SK-N-SH treated with all-trans-retinoic acid at 6 μM for 48 hours (cell line): Measurements from ENCODE around the gene VAC14.

ENCODE experiments used
- ATAC-seq: fragments of 200-7000 bp; cut with Tn5 transposase; 3 replicates; pipeline ENCODE4 v1.9.1; 2020; ENCODE audit warnings: mild to moderate bottlenecking, moderate library complexity
- ARNTL ChIP-seq: fragments of 450-650 bp; formaldehyde crosslinking; IDR thresholded peaks from 2 replicates; pipeline ENCODE4 v1.5.0; 2020; ENCODE audit warnings: low read depth, mild to moderate bottlenecking, moderate library complexity, borderline replicate concordance
- BACH2 ChIP-seq: fragments of 250-450 bp; sonication (Bioruptor Pico); IDR thresholded peaks from 2 replicates; pipeline ENCODE4 v1.9.0; 2021; ENCODE audit warnings: mild to moderate bottlenecking, borderline replicate concordance
- ESRRG ChIP-seq: fragments of 250-450 bp; sonication (Bioruptor Pico); IDR thresholded peaks from 2 replicates; pipeline ENCODE4 v1.6.1; 2021; ENCODE audit warnings: mild to moderate bottlenecking
- GLIS3 ChIP-seq: fragments of 250-450 bp; sonication (Bioruptor Pico); IDR thresholded peaks from 2 replicates; pipeline ENCODE4 v1.5.0; 2020; ENCODE audit warnings: mild to moderate bottlenecking, moderate library complexity
- OSR1 ChIP-seq: fragments of 250-450 bp; sonication (Bioruptor Pico); IDR thresholded peaks from 2 replicates; pipeline ENCODE4 v1.8.0; 2022; ENCODE audit warnings: moderate library complexity, mild to moderate bottlenecking, inconsistent platforms
- PPARA ChIP-seq: fragments of 250-450 bp; sonication (Bioruptor Pico); IDR thresholded peaks from 2 replicates; pipeline ENCODE4 v1.5.0; 2020; ENCODE audit warnings: mild to moderate bottlenecking, borderline replicate concordance
- RARB ChIP-seq: fragments of 250-450 bp; sonication (Bioruptor Pico); IDR thresholded peaks from 2 replicates; pipeline ENCODE4 v1.8.0; 2021; ENCODE audit warnings: mild to moderate bottlenecking, moderate library complexity
- TOX ChIP-seq: fragments of 250-450 bp; sonication (Bioruptor Pico); IDR thresholded peaks from 2 replicates; pipeline ENCODE4 v1.8.0; 2021; ENCODE audit warnings: mild to moderate bottlenecking, moderate library complexity, borderline replicate concordance
- ZC3H10 ChIP-seq: fragments of 250-450 bp; sonication (Bioruptor Pico); IDR thresholded peaks from 2 replicates; pipeline ENCODE4 v1.5.1; 2021; ENCODE audit warnings: mild to moderate bottlenecking, moderate library complexity
- ZFP30 ChIP-seq: fragments of 450-650 bp; formaldehyde crosslinking; IDR thresholded peaks from 2 replicates; pipeline ENCODE4 v1.5.0; 2022; ENCODE audit warnings: mild to moderate bottlenecking, moderate library complexity
- ZNF565 ChIP-seq: fragments of 450-650 bp; formaldehyde crosslinking; conservative IDR thresholded peaks from 2 replicates; pipeline ENCODE4 v1.5.0; 2020; ENCODE audit warnings: low read depth, mild to moderate bottlenecking, moderate library complexity
- ZNF8 ChIP-seq: fragments of 450-650 bp; formaldehyde crosslinking; IDR thresholded peaks from 2 replicates; pipeline ENCODE4 v1.5.0; 2020; ENCODE audit warnings: mild to moderate bottlenecking, moderate library complexity
- TF ChIP-seq, protein P1 (sequence below): fragments of 250-450 bp; sonication (Bioruptor Pico); IDR thresholded peaks from 2 replicates; pipeline ENCODE4 v1.8.0; 2020; ENCODE audit warnings: mild to moderate bottlenecking, moderate library complexity, borderline replicate concordance
- TF ChIP-seq, protein P2 (sequence below): fragments of 250-450 bp; sonication (Bioruptor Pico); IDR thresholded peaks from 2 replicates; pipeline ENCODE4 v1.5.1; 2021; ENCODE audit warnings: mild to moderate bottlenecking, moderate library complexity
- TF ChIP-seq, protein P3 (sequence below): fragments of 250-450 bp; sonication (Bioruptor Pico); IDR thresholded peaks from 2 replicates; pipeline ENCODE4 v1.5.0; 2020; ENCODE audit warnings: mild to moderate bottlenecking, moderate library complexity
- TF ChIP-seq, protein P4 (sequence below): fragments of 250-450 bp; sonication (Bioruptor Pico); IDR thresholded peaks from 2 replicates; pipeline ENCODE4 v1.5.1; 2020; ENCODE audit warnings: low read depth, mild to moderate bottlenecking, moderate library complexity

Gene VAC14

DNA sequence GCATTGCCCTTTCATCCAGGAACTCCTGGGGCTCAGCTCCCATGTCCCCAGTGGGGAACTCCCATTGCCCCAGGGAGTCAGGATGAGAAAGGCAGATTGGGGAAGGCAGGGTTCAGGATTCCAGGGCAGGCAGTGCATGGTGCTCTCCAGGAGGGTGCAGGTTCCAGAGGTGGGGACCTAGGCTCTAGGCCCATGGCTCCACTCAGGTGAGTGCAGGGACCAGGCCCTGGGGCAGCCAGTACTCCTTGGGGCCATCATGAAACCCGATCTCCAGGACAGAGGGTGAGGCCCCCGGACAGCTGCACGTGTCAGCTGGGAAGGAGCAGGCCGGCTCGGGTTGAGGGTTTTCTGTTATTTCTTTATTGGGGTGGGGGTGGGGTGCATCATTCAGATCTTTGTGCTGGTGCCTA is 113.9 kb downstream of the VAC14 start:
- TF ChIP-seq TOX (CRISPR knock-in tag): no peak
- TF ChIP-seq, protein P1, sequence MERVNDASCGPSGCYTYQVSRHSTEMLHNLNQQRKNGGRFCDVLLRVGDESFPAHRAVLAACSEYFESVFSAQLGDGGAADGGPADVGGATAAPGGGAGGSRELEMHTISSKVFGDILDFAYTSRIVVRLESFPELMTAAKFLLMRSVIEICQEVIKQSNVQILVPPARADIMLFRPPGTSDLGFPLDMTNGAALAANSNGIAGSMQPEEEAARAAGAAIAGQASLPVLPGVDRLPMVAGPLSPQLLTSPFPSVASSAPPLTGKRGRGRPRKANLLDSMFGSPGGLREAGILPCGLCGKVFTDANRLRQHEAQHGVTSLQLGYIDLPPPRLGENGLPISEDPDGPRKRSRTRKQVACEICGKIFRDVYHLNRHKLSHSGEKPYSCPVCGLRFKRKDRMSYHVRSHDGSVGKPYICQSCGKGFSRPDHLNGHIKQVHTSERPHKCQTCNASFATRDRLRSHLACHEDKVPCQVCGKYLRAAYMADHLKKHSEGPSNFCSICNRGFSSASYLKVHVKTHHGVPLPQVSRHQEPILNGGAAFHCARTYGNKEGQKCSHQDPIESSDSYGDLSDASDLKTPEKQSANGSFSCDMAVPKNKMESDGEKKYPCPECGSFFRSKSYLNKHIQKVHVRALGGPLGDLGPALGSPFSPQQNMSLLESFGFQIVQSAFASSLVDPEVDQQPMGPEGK (CRISPR knock-in tag): no peak
- TF ChIP-seq ZNF8 (CRISPR knock-in tag): no peak
- no peak for TF ChIP-seq ESRRG (CRISPR knock-in tag)
- TF ChIP-seq OSR1: no peak
- TF ChIP-seq ARNTL (CRISPR knock-in tag): no peak
- no peak for TF ChIP-seq BACH2
- TF ChIP-seq PPARA (CRISPR knock-in tag): no peak
- ATAC-seq: no peak

DNA sequence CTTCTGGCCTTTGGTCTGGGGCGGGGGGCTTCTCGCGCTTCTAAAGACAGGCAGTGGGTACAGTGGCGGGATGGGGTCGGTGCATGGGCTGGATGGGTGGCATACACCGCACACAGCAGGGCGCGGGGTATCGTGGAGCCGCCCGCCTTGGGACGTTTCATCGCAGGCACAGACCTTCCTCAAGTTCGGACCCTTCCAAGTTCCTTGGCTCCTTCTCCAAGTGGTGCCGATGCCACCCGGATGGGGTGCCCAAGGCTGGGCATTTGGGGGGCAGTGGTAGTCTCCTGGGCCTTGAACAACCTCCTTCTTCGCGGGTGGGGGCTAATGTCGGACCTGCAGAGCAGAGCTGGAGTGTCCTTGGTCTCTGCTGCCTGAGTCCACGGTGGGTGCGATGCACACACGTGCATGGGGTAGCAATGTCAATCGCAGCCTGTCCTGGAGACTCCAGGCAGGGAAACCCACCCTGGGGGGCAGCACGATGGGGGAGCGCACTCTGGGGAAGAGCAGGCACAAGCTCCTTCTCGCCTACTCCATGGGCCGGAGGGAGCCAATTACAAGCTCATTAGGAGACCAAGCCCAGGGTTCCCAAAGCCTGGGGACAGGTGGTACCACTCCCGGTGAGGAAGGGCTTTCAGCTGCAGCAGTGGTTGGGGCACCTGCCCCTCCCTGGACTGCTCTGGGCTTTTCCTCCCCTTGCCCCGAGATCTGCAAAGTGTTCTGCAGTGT is 114.4 kb downstream of the VAC14 start:
- no peak; the same call in 2 of the 3 replicates for ATAC-seq
- TF ChIP-seq ZFP30 (CRISPR knock-in tag) (no peak), RARB (CRISPR knock-in tag) (no peak), ZC3H10 (CRISPR knock-in tag) (no peak), ARNTL (CRISPR knock-in tag) (no peak), TOX (CRISPR knock-in tag) (no peak), ZNF565 (no peak), PPARA (CRISPR knock-in tag) (no peak)
- TF ChIP-seq, protein P1 (CRISPR knock-in tag): no peak
- TF ChIP-seq, protein P2, sequence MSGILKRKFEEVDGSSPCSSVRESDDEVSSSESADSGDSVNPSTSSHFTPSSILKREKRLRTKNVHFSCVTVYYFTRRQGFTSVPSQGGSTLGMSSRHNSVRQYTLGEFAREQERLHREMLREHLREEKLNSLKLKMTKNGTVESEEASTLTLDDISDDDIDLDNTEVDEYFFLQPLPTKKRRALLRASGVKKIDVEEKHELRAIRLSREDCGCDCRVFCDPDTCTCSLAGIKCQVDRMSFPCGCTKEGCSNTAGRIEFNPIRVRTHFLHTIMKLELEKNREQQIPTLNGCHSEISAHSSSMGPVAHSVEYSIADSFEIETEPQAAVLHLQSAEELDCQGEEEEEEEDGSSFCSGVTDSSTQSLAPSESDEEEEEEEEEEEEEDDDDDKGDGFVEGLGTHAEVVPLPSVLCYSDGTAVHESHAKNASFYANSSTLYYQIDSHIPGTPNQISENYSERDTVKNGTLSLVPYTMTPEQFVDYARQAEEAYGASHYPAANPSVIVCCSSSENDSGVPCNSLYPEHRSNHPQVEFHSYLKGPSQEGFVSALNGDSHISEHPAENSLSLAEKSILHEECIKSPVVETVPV (CRISPR knock-in tag): no peak
- TF ChIP-seq, protein P3, sequence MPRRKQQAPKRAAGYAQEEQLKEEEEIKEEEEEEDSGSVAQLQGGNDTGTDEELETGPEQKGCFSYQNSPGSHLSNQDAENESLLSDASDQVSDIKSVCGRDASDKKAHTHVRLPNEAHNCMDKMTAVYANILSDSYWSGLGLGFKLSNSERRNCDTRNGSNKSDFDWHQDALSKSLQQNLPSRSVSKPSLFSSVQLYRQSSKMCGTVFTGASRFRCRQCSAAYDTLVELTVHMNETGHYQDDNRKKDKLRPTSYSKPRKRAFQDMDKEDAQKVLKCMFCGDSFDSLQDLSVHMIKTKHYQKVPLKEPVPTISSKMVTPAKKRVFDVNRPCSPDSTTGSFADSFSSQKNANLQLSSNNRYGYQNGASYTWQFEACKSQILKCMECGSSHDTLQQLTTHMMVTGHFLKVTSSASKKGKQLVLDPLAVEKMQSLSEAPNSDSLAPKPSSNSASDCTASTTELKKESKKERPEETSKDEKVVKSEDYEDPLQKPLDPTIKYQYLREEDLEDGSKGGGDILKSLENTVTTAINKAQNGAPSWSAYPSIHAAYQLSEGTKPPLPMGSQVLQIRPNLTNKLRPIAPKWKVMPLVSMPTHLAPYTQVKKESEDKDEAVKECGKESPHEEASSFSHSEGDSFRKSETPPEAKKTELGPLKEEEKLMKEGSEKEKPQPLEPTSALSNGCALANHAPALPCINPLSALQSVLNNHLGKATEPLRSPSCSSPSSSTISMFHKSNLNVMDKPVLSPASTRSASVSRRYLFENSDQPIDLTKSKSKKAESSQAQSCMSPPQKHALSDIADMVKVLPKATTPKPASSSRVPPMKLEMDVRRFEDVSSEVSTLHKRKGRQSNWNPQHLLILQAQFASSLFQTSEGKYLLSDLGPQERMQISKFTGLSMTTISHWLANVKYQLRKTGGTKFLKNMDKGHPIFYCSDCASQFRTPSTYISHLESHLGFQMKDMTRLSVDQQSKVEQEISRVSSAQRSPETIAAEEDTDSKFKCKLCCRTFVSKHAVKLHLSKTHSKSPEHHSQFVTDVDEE (CRISPR knock-in tag): no peak
- TF ChIP-seq, protein P4, sequence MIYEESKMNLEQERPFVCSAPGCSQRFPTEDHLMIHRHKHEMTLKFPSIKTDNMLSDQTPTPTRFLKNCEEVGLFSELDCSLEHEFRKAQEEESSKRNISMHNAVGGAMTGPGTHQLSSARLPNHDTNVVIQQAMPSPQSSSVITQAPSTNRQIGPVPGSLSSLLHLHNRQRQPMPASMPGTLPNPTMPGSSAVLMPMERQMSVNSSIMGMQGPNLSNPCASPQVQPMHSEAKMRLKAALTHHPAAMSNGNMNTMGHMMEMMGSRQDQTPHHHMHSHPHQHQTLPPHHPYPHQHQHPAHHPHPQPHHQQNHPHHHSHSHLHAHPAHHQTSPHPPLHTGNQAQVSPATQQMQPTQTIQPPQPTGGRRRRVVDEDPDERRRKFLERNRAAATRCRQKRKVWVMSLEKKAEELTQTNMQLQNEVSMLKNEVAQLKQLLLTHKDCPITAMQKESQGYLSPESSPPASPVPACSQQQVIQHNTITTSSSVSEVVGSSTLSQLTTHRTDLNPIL (CRISPR knock-in tag): no peak

DNA sequence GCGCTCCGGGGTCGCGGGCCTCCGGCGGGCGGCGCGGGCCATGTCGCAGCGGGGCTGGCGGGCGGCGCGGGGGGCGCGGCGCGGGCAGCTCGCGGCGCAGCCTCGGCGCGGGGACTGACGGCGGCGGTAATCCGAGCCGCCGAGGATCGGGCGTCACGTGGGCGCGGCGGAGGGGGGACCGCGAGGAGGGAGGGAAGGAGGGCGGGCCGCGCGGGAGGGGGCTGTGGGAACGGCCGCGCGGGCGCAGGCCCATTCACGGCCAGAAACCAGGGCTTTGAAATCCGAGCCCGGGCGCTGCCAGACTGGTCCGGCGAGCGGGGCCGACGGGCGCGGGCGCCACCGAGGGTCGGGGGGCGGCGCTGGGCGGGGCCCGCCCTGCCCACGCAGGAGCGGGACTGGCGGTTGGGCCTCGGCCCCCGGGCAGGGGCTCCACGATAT is 115.0 kb downstream of the VAC14 start, which contains the start of gene MTSS2:
TSS of gene MTSS2 (minus strand) at position 116 of the 438 bp plus-strand sequence. CDS start 262 bp downstream, outside the sequence.
- peak; percentile 67 for ATAC-seq
- no peak for TF ChIP-seq TOX (CRISPR knock-in tag)
- TF ChIP-seq, protein P2 (CRISPR knock-in tag): no peak
- TF ChIP-seq ESRRG (CRISPR knock-in tag): no peak
- TF ChIP-seq, protein P1 (CRISPR knock-in tag): no peak
- TF ChIP-seq, protein P4 (CRISPR knock-in tag): no peak
- TF ChIP-seq OSR1: no peak
- TF ChIP-seq, protein P3 (CRISPR knock-in tag): no peak
- TF ChIP-seq GLIS3: no peak
- TF ChIP-seq ZC3H10 (CRISPR knock-in tag): no peak
